Neuron (in vitro differentiated cells): ENCODE results near the gene ATXN1.

Experiments used
- H2AFZ ChIP-seq: one replicate; pipeline ENCODE4 v1.6.1; 2013; ENCODE audit warnings: low read depth, mild to moderate bottlenecking, inconsistent platforms, low read length, moderate library complexity
- H3K27me3 ChIP-seq: one replicate; pipeline ENCODE4 v1.6.1; 2013; ENCODE audit warnings: low read length; ENCODE audit not compliant: insufficient read depth
- H3K36me3 ChIP-seq: one replicate; pipeline ENCODE4 v1.6.1; 2013; ENCODE audit warnings: low read length; ENCODE audit not compliant: insufficient read depth
- H3K4me1 ChIP-seq: one replicate; pipeline ENCODE4 v1.6.1; 2013; ENCODE audit warnings: low read length; ENCODE audit not compliant: insufficient read depth
- H3K4me3 ChIP-seq: 2 replicates; pipeline ENCODE4 v1.5.1; 2013; ENCODE audit warnings: mild to moderate bottlenecking, low read length, moderate library complexity
- H3K9me3 ChIP-seq: one replicate; pipeline ENCODE4 v1.6.1; 2013; ENCODE audit warnings: low read length

The ATXN1 gene

DNA sequence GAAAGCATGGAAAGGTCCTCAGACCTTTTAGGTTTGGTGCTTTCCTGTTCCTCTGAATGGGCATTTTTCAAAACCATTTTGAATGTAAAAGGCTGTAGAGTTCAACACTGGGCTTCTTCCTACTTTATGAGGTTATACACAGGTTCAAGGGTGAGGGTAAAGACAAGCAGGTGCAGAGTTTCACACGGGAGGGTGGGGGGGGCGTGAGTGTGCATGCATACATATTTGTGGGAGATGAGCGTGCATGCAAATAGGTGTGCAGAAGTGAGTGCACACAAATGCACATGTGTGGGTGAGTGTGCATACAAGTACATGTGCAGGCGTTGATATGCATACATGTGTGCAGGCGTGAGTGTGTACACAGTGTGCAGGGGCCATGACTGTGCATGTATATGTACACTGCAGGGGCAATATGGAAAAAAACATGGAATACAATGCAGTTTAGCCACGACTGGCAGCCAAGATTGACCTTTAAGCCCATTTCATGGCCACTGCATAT, 339.7 kb downstream of the ATXN1 start:
- Histone ChIP-seq H3K4me1 (peaks cover 7% of the 10 kb centered on the region), H2AFZ (no peak overlapping the region), H3K9me3 (no peaks in the 10 kb centered on the region), H3K36me3 (no peaks in the 10 kb centered on the region), H3K4me3 (no peak overlapping the region), H3K27me3 (no peaks in the 10 kb centered on the region)

DNA sequence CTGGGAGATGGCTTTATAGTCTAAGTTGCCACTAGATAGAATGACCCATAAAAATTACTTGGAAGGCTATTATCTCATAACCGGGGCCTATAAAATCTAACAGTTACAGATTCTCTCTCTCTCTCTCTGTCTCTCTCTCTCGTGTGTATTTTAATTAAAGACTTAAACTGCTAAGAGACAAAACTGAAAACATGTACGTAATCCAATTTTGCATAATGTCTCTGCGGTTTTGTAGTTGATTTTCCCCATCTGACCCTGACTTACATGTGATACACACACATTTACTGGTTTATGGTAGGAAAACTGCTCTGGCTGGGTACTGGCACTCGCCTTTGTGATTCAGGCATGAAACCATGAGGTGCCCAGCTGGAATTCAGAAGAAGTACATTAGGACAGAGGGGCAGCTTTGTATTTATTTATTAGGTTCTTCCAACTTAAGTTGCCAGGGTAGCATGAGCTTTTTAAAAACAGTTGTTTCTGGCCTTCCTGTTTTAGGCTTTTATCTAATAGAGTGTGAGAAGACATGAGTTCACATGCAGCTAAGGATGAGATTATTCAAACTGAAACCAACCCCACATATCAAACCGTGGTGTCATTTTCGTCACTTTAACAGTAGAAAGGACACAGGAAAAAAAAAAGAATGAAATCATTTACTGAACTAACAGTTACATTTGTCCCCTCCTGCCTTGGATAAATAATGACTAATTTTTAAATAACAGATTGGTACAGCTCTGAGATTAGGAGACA, 340.4 kb downstream of the ATXN1 start:
- H3K36me3 ChIP-seq: no peaks in the 10 kb centered on the region
- peaks cover 7% of the 10 kb centered on the region for H3K4me1 ChIP-seq
- no peak overlapping the region for H2AFZ ChIP-seq
- no peaks in the 10 kb centered on the region for H3K9me3 ChIP-seq
- H3K27me3 ChIP-seq: no peaks in the 10 kb centered on the region
- H3K4me3 ChIP-seq: no peak overlapping the region

- Histone ChIP-seq H3K36me3 (no peaks in the 10 kb centered on the region), H3K4me3 (no peak overlapping the region)
Observed at GRCh38 chr6:16420337-16420714, 340.9 kb downstream of the ATXN1 start.

GRCh38 chr6:16419636-16420336, 341.5 kb downstream of the ATXN1 start:
- Histone ChIP-seq H2AFZ (no peak overlapping the region), H3K4me1 (peaks cover 7% of the 10 kb centered on the region), H3K27me3 (no peaks in the 10 kb centered on the region), H3K36me3 (no peaks in the 10 kb centered on the region), H3K4me3 (no peak overlapping the region), H3K9me3 (no peaks in the 10 kb centered on the region)

More at GRCh38 chr6:16420337-16420714, 340.9 kb downstream of the ATXN1 start:
- Histone ChIP-seq H3K27me3 (no peaks in the 10 kb centered on the region), H3K4me1 (peaks cover 7% of the 10 kb centered on the region), H3K9me3 (no peaks in the 10 kb centered on the region), H2AFZ (no peak overlapping the region)

- H3K4me3 ChIP-seq: no peak overlapping the region
- no peaks in the 10 kb centered on the region for H3K9me3 ChIP-seq
- no peaks in the 10 kb centered on the region for H3K36me3 ChIP-seq
- no peak overlapping the region for H2AFZ ChIP-seq
- H3K27me3 ChIP-seq: no peaks in the 10 kb centered on the region
- H3K4me1 ChIP-seq: peaks cover 16% of the 10 kb centered on the region
Observed at GRCh38 chr6:16418151-16418550, 343.1 kb downstream of the ATXN1 start.

DNA sequence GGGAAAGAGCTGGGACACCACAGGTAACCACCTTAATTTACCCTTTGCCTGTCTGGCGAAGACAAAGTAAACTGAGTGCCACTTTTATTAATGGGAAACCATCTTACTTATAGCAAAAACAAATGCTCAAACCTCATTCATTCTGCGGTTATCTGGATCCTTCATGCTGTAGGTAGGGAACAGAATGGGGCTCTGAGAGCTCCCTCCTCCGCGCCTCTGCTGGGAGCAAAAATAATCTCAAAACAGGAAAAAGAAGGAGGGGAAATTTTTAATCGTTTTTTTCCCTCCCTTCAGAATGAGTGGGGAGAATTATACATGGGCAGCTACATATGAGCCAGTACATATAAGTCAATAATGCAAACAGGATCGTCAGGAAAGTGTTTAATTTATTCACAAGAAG, 345.6 kb downstream of the ATXN1 start:
- no peaks in the 10 kb centered on the region for H3K27me3 ChIP-seq
- H3K4me1 ChIP-seq: peaks cover 23% of the 10 kb centered on the region
- H3K36me3 ChIP-seq: no peaks in the 10 kb centered on the region
- H3K4me3 ChIP-seq: no peak overlapping the region
- no peak overlapping the region for H2AFZ ChIP-seq
- no peaks in the 10 kb centered on the region for H3K9me3 ChIP-seq

- Histone ChIP-seq H3K36me3 (no peaks in the 10 kb centered on the region), H2AFZ (no peak overlapping the region), H3K4me3 (no peak overlapping the region), H3K4me1 (peaks cover 20% of the 10 kb centered on the region), H3K9me3 (no peaks in the 10 kb centered on the region), H3K27me3 (no peaks in the 10 kb centered on the region)
Observed at GRCh38 chr6:16414205-16414604, 347.1 kb downstream of the ATXN1 start.

DNA sequence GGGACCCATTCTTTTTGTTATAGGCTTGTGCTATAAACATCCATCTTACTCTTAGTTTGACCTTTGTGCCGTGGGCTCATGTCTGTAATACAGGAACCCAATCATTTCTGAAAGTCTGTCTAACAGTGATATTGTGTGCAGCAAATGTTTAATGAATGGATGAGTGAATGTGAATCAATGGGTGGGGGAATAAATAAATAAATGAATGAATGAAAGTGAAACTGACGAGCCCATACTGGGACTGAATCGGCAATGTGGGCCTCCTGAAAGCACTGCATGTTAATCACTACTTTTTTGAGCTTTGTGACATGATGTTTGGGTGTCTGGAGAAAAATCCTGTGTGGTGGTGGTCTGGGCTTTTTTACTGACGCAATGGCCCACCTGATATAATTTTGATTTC, 347.9 kb downstream of the ATXN1 start:
- Histone ChIP-seq H3K4me1 (peaks cover 20% of the 10 kb centered on the region), H3K27me3 (no peaks in the 10 kb centered on the region), H3K4me3 (no peak overlapping the region), H2AFZ (no peak overlapping the region), H3K9me3 (no peaks in the 10 kb centered on the region), H3K36me3 (no peaks in the 10 kb centered on the region)

- Histone ChIP-seq H3K4me3 (no peak overlapping the region), H2AFZ (no peak overlapping the region), H3K4me1 (peaks cover 20% of the 10 kb centered on the region), H3K36me3 (no peaks in the 10 kb centered on the region), H3K27me3 (no peaks in the 10 kb centered on the region), H3K9me3 (no peaks in the 10 kb centered on the region)
Observed at GRCh38 chr6:16412982-16413381, 348.3 kb downstream of the ATXN1 start.

DNA sequence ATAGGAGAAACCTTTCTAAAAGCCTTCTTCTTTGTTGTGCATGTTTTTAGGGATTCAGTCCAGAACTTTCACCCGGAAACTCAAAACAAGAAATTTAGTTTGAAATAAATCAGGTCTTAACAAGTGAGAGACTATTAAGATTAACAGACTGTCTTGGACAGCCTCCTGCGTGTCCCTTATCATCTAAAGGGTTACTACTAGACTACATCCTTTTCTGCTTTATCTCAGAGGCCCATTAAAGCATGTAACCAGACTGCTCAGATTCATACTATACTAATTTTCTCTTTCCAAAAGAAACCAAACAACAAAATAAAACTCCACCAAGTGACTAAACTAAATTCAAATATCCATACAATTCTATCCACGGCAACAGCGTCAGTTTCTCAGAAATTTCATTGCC, 349.1 kb downstream of the ATXN1 start:
- H2AFZ ChIP-seq: no peak overlapping the region
- H3K27me3 ChIP-seq: no peaks in the 10 kb centered on the region
- no peaks in the 10 kb centered on the region for H3K36me3 ChIP-seq
- no peaks in the 10 kb centered on the region for H3K9me3 ChIP-seq
- H3K4me1 ChIP-seq: peaks cover 20% of the 10 kb centered on the region
- no peak overlapping the region for H3K4me3 ChIP-seq

- no peaks in the 10 kb centered on the region for H3K9me3 ChIP-seq
- H3K4me3 ChIP-seq: no peak overlapping the region
- H3K36me3 ChIP-seq: no peaks in the 10 kb centered on the region
- H3K4me1 ChIP-seq: peaks cover 20% of the 10 kb centered on the region
- no peaks in the 10 kb centered on the region for H3K27me3 ChIP-seq
- no peak overlapping the region for H2AFZ ChIP-seq
Observed at GRCh38 chr6:16409531-16410441, 351.5 kb downstream of the ATXN1 start.

GRCh38 chr6:16408766-16409165, 352.5 kb downstream of the ATXN1 start:
- peaks cover 17% of the 10 kb centered on the region for H3K4me1 ChIP-seq
- no peak overlapping the region for H2AFZ ChIP-seq
- no peaks in the 10 kb centered on the region for H3K36me3 ChIP-seq
- no peaks in the 10 kb centered on the region for H3K9me3 ChIP-seq
- H3K4me3 ChIP-seq: no peak overlapping the region
- no peaks in the 10 kb centered on the region for H3K27me3 ChIP-seq

GRCh38 chr6:16406966-16407365, 354.3 kb downstream of the ATXN1 start:
- H3K36me3 ChIP-seq: no peaks in the 10 kb centered on the region
- H2AFZ ChIP-seq: no peak overlapping the region
- peaks cover 8% of the 10 kb centered on the region for H3K4me1 ChIP-seq
- no peaks in the 10 kb centered on the region for H3K9me3 ChIP-seq
- no peak overlapping the region for H3K4me3 ChIP-seq
- no peaks in the 10 kb centered on the region for H3K27me3 ChIP-seq
